H1 (cell line): ENCODE results near the gene SEC62. TPM values are rescaled to one million over a fixed set of nuclear protein-coding genes. Genes with fewer than 3 reads are reported as not detected.

ENCODE experiments used
- CTCF ChIA-PET: fragments of 300-600 bp; sonication (Branson Sonifier 250); formaldehyde crosslinking; loops from one replicate; lab custom pipeline; 2021; ENCODE audit not compliant: partially characterized antibody; lab: Charles Lee
- POLR2A ChIA-PET: fragments of 300-600 bp; sonication (Branson Sonifier 250); formaldehyde crosslinking; loops from one replicate; lab custom pipeline; 2021; ENCODE audit warnings: inconsistent platforms; ENCODE audit not compliant: partially characterized antibody; lab: Charles Lee
- DNase-seq, 2 experiments: peaks; one replicate each; pipeline versions ENCODE4 v3.0.0 to v3.0.0-alpha.2; 2010 to 2022; ENCODE audit warnings: low spot score in 2 of 2, low read depth in 1 of 2, mixed read lengths in 1 of 2
- FAIRE-seq: peaks from 2 replicates; lab custom pipeline; 2011; peaks lifted over from hg19 to GRCh38; lab: Jason Lieb, UNC
- H2AFZ ChIP-seq: 2 replicates; pipeline ENCODE4 v1.8.1; 2012; ENCODE audit warnings: low read length, inconsistent platforms
- H2AK5ac ChIP-seq: 2 replicates; pipeline ENCODE4 v1.6.1; 2013; ENCODE audit warnings: low read depth, low read length
- H2BK120ac ChIP-seq: replicated peaks from 2 replicates; pipeline ENCODE3; 2013; ENCODE audit warnings: low read depth, low read length, inconsistent platforms
- H2BK12ac ChIP-seq: 2 replicates; pipeline ENCODE4 v1.6.1; 2013; ENCODE audit warnings: low read depth, low read length
- H2BK15ac ChIP-seq: 2 replicates; pipeline ENCODE4 v1.6.1; 2013; ENCODE audit warnings: low read length
- H2BK20ac ChIP-seq: 2 replicates; pipeline ENCODE4 v1.6.1; 2013; ENCODE audit warnings: low read length
- H2BK5ac ChIP-seq: 2 replicates; pipeline ENCODE4 v1.6.1; 2013; ENCODE audit warnings: low read depth, low read length
- H3K14ac ChIP-seq: 2 replicates; pipeline ENCODE4 v1.6.1; 2013; ENCODE audit warnings: inconsistent platforms; ENCODE audit not compliant: insufficient read length
- H3K18ac ChIP-seq: 2 replicates; pipeline ENCODE4 v1.6.1; 2013; ENCODE audit warnings: low read length; ENCODE audit errors: extremely low read depth
- H3K23ac ChIP-seq: 2 replicates; pipeline ENCODE4 v1.6.1; 2013; ENCODE audit warnings: inconsistent platforms; ENCODE audit not compliant: insufficient read length
- H3K23me2 ChIP-seq: 2 replicates; pipeline ENCODE4 v1.6.1; 2013; ENCODE audit warnings: low read depth, low read length
- H3K27ac ChIP-seq: 2 replicates; pipeline ENCODE4 v1.6.1; 2011; ENCODE audit warnings: low read depth, low read length, inconsistent platforms
- H3K27me3 ChIP-seq, 4 experiments: replicated peaks in 1 of 4; 1 replicate in 1 of 4; 2 replicates in 3 of 4; pipeline versions ENCODE4 v1.6.1 to v1.8.1; 2011 to 2013; ENCODE audit warnings: low read length in 3 of 4, mild to moderate bottlenecking in 3 of 4, inconsistent platforms in 2 of 4, mixed read lengths in 2 of 4, moderate library complexity in 1 of 4; ENCODE audit not compliant: control insufficient read depth in 3 of 4, insufficient read depth in 3 of 4; ENCODE audit errors: extremely low read depth in 1 of 4
- H3K36me3 ChIP-seq, 4 experiments: 2 replicates each; pipeline versions ENCODE4 v1.6.1 to v1.8.1; 2011 to 2013; ENCODE audit warnings: mild to moderate bottlenecking in 4 of 4, low read length in 3 of 4, moderate library complexity in 2 of 4, control low read depth in 1 of 4, inconsistent platforms in 1 of 4; ENCODE audit not compliant: insufficient read depth in 4 of 4, control insufficient read depth in 2 of 4
- H3K4ac ChIP-seq: replicated peaks from 2 replicates; pipeline ENCODE3; 2013; ENCODE audit warnings: low read length, low read depth, mixed read lengths, inconsistent platforms; ENCODE audit not compliant: insufficient read length
- H3K4me1 ChIP-seq, 4 experiments: replicated peaks in 1 of 4; 1 replicate in 1 of 4; 2 replicates in 3 of 4; pipeline versions ENCODE4 v1.6.1 to v1.8.1; 2011 to 2013; ENCODE audit warnings: low read length in 3 of 4, inconsistent platforms in 2 of 4, mixed read lengths in 1 of 4; ENCODE audit not compliant: insufficient read depth in 4 of 4, control insufficient read depth in 3 of 4
- H3K4me2 ChIP-seq, 2 experiments: 2 replicates each; pipeline versions ENCODE4 v1.6.1 to v1.8.1; 2011 to 2013; ENCODE audit warnings: low read depth in 2 of 2, low read length in 2 of 2, control low read depth in 1 of 2, inconsistent platforms in 1 of 2, mild to moderate bottlenecking in 1 of 2; ENCODE audit not compliant: insufficient read depth in 1 of 2
- H3K4me3 ChIP-seq, 4 experiments: fragments of 200-600, 300-600 bp in 1 of 4; sonication (generic), shearing (Covaris generic), sonication (Bioruptor Twin) in 1 of 4; 2 replicates each; pipeline versions ENCODE4 v1.5.1 to v1.8.1; 2011 to 2016; ENCODE audit warnings: low read length in 4 of 4, low read depth in 3 of 4, control low read depth in 2 of 4, inconsistent platforms in 2 of 4, mild to moderate bottlenecking in 2 of 4, mixed read lengths in 1 of 4, moderate library complexity in 1 of 4; ENCODE audit not compliant: insufficient read depth in 2 of 4; ENCODE audit errors: extremely low read depth in 1 of 4
- H3K56ac ChIP-seq: replicated peaks from 2 replicates; pipeline ENCODE3; 2013; ENCODE audit warnings: low read depth, mild to moderate bottlenecking, mixed read lengths, low read length, inconsistent platforms; ENCODE audit not compliant: insufficient read length
- H3K79me1 ChIP-seq: 2 replicates; pipeline ENCODE4 v1.6.1; 2013; ENCODE audit warnings: low read depth, low read length, control low read depth
- H3K79me2 ChIP-seq, 2 experiments: 2 replicates each; pipeline versions ENCODE4 v1.6.1 to v1.8.1; 2012 to 2013; ENCODE audit warnings: low read length in 2 of 2, mild to moderate bottlenecking in 2 of 2, inconsistent platforms in 1 of 2; ENCODE audit not compliant: insufficient read depth in 2 of 2, control insufficient read depth in 1 of 2
- H3K9ac ChIP-seq, 4 experiments: replicated peaks in 1 of 4; 1 replicate in 1 of 4; 2 replicates in 3 of 4; pipeline versions ENCODE4 v1.6.1 to v1.8.1; 2011 to 2013; ENCODE audit warnings: low read depth in 3 of 4, low read length in 3 of 4, control low read depth in 2 of 4, mild to moderate bottlenecking in 2 of 4, moderate library complexity in 2 of 4, inconsistent platforms in 1 of 4; ENCODE audit errors: extremely low read depth in 1 of 4
- H3K9me3 ChIP-seq, 2 experiments: 2 replicates each; pipeline versions ENCODE4 v1.6.1 to v1.8.1; 2012 to 2013; ENCODE audit warnings: mild to moderate bottlenecking in 2 of 2, moderate library complexity in 2 of 2, control low read depth in 1 of 2, inconsistent platforms in 1 of 2, low read depth in 1 of 2, low read length in 1 of 2, mixed read lengths in 1 of 2; ENCODE audit not compliant: insufficient read depth in 2 of 2
- H4K20me1 ChIP-seq, 2 experiments: replicated peaks in 1 of 2; 2 replicates each; pipeline versions ENCODE3 to v1.8.1; 2011 to 2013; ENCODE audit warnings: inconsistent platforms in 2 of 2, low read length in 2 of 2, mild to moderate bottlenecking in 1 of 2; ENCODE audit not compliant: insufficient read depth in 2 of 2, control insufficient read depth in 1 of 2
- H4K5ac ChIP-seq: 2 replicates; pipeline ENCODE4 v1.6.1; 2013; ENCODE audit warnings: low read length, low read depth, mixed read lengths, inconsistent platforms; ENCODE audit not compliant: insufficient read length
- H4K8ac ChIP-seq: 2 replicates; pipeline ENCODE4 v1.8.0; 2013; ENCODE audit warnings: mild to moderate bottlenecking, moderate library complexity, low read length, inconsistent platforms; ENCODE audit not compliant: insufficient read depth; ENCODE audit errors: extremely low read depth
- H4K91ac ChIP-seq: replicated peaks from 2 replicates; pipeline ENCODE3; 2013; ENCODE audit warnings: low read length, mixed read lengths, inconsistent platforms; ENCODE audit not compliant: insufficient read length
- ATF2 ChIP-seq: IDR thresholded peaks from 2 replicates; pipeline ENCODE4 v1.6.1; 2012; ENCODE audit warnings: low read length, inconsistent platforms
- CREB1 ChIP-seq: IDR thresholded peaks from 2 replicates; pipeline ENCODE4 v1.6.1; 2012; ENCODE audit warnings: inconsistent platforms
- EGR1 ChIP-seq: IDR thresholded peaks from 2 replicates; pipeline ENCODE4 v1.6.1; 2011; ENCODE audit warnings: low read depth, low read length, borderline replicate concordance
- FOSL1 ChIP-seq: IDR thresholded peaks from 2 replicates; pipeline ENCODE4 v1.6.1; 2011; ENCODE audit warnings: mild to moderate bottlenecking, low read depth, low read length, moderate library complexity; ENCODE audit not compliant: insufficient read depth
- HDAC2 ChIP-seq, 2 experiments: fragments of 300-600 bp in 1 of 2; sonication (generic) in 1 of 2; IDR thresholded peaks; 2 replicates each; pipeline ENCODE4 v1.6.1; 2011 to 2012; ENCODE audit warnings: low read depth in 2 of 2, low read length in 2 of 2, mild to moderate bottlenecking in 2 of 2, moderate library complexity in 2 of 2, borderline replicate concordance in 1 of 2, inconsistent platforms in 1 of 2
- MAX ChIP-seq: IDR thresholded peaks from 2 replicates; pipeline ENCODE4 v1.6.1; 2012; ENCODE audit warnings: inconsistent platforms
- RBBP5 ChIP-seq: IDR thresholded peaks from 2 replicates; pipeline ENCODE4 v1.7.1; 2012; ENCODE audit warnings: low read depth, mild to moderate bottlenecking, inconsistent platforms, low read length, moderate library complexity, borderline replicate concordance
- SIN3A ChIP-seq, 2 experiments: IDR thresholded peaks in 1 of 2; conservative IDR thresholded peaks in 1 of 2; 2 replicates each; pipeline ENCODE4 v1.6.1; 2011 to 2012; ENCODE audit warnings: low read length in 2 of 2, improper control_type of control experiment in 1 of 2, low read depth in 1 of 2, mild to moderate bottlenecking in 1 of 2
- SRF ChIP-seq: IDR thresholded peaks from 2 replicates; pipeline ENCODE4 v1.6.1; 2011; ENCODE audit warnings: mild to moderate bottlenecking, low read depth, low read length, moderate library complexity
- TAF1 ChIP-seq: IDR thresholded peaks from 2 replicates; pipeline ENCODE4 v1.6.1; 2011; ENCODE audit warnings: mild to moderate bottlenecking, low read depth, low read length
- TEAD4 ChIP-seq: IDR thresholded peaks from 2 replicates; pipeline ENCODE4 v1.6.1; 2012; ENCODE audit warnings: low read depth, low read length, inconsistent platforms, mixed read lengths
- YY1 ChIP-seq: IDR thresholded peaks from 2 replicates; pipeline ENCODE4 v1.6.1; 2011; ENCODE audit warnings: low read depth, mild to moderate bottlenecking, low read length
- WGBS, 2 experiments: shearing (Covaris generic) in 1 of 2; methylation state at CpG; one replicate each; pipeline versions ENCODE4 v1.1.6 to v1.1.7; 2013 to 2015; ENCODE audit warnings: low lambda C conversion rate in 2 of 2, mixed read lengths in 2 of 2, inconsistent platforms in 1 of 2, low coverage in 1 of 2, missing lambda C conversion rate in 1 of 2; ENCODE audit not compliant: insufficient replicate concordance in 2 of 2, insufficient coverage in 1 of 2, insufficient read length in 1 of 2; ENCODE audit errors: extremely low coverage in 1 of 2, missing lambda C conversion rate in 1 of 2; 5-methylcytosine and 5-hydroxymethylcytosine counted together
- polyA plus RNA-seq, 7 experiments: library from polyadenylated mRNA; depleted of rRNA in 3 of 7; stranded (reverse) in 5 of 7; unstranded in 2 of 7; fragments of >200 nt in 5 of 7; fragments of 200-250 nt in 2 of 7; gene quantifications; 1 replicate in 5 of 7; 2 replicates in 1 of 7; 4 replicates in 1 of 7; pipeline versions ENCODE4 v1.2.1 to v1.2.3, GENCODE V29; 2011 to 2013; ENCODE audit warnings: missing spikeins in 2 of 7, mixed read lengths in 2 of 7
- total RNA-seq: library from RNA; stranded (reverse); fragmentation: NEBNext Ultra II Directional; extraction: Animal tissue kit (Norgen Biotek cat#: 25700); gene quantifications from 2 replicates; pipeline ENCODE4 v1.2.1, GENCODE V29; 2021

SEC62 gene
- total and polyA plus RNA-seq, 2 of the 8 experiments (the other 6 are each of a cell fraction or from before 2014, with no cell fraction given): 67.8 to 113 TPM

GRCh38 chr3:170000051-170000450, 33.4 kb downstream of the SEC62 start:
- H3K9me3 ChIP-seq: no peaks in the 10 kb centered on the region
- H3K4me2 ChIP-seq: no peak overlapping the region
- no peak overlapping the region for H3K56ac ChIP-seq
- H3K18ac ChIP-seq: no peak overlapping the region
- WGBS, 2 experiments: 93% methylated on average over 2 of the region's 2 CpGs; no CpG with 5 or more reads in 1 of the 2 experiments
- H4K91ac ChIP-seq: no peak overlapping the region
- H4K20me1 ChIP-seq: no peaks in the 10 kb centered on the region
- no peaks in the 10 kb centered on the region for H3K27me3 ChIP-seq
- H2BK120ac ChIP-seq: no peak overlapping the region
- peaks cover 0 to 5% (median 3%) of the 10 kb centered on the region in 4 experiments; a peak in 1 of 8 replicates for H3K36me3 ChIP-seq
- no peak for DNase-seq
- H2BK12ac ChIP-seq: no peak overlapping the region
- H3K27ac ChIP-seq: no peak overlapping the region
- H2BK5ac ChIP-seq: no peak overlapping the region
- no peak overlapping the region for H3K23ac ChIP-seq
- ChIA-PET CTCF (interaction anchor here (0.6 to 1.3 kb wide), 3 partner anchors 21 to 518 kb away, joined by 3 to 5 read pairs (median 3); no protein-coding TSS in a partner anchor), POLR2A (interaction anchor here (0.5 kb wide), 1 partner anchor 232 kb away, joined by 3 read pairs; no protein-coding TSS in a partner anchor)
- no peak overlapping the region for H2BK20ac ChIP-seq
- H2BK15ac ChIP-seq: no peak overlapping the region
- H4K8ac ChIP-seq: no peak overlapping the region
- no peak overlapping the region for H2AFZ ChIP-seq
- no peak overlapping the region for H3K4me3 ChIP-seq
- H3K79me2 ChIP-seq: no peaks in the 10 kb centered on the region
- H3K23me2 ChIP-seq: no peaks in the 10 kb centered on the region
- H3K4ac ChIP-seq: no peak overlapping the region
- no peak overlapping the region for H3K9ac ChIP-seq
- no peak overlapping the region for H4K5ac ChIP-seq
- H2AK5ac ChIP-seq: no peak overlapping the region
- no peaks in the 10 kb centered on the region for H3K4me1 ChIP-seq
- FAIRE-seq: no peak
- no peak overlapping the region for H3K14ac ChIP-seq
- no peaks in the 10 kb centered on the region for H3K79me1 ChIP-seq
- TF ChIP-seq TAF1 (no peak), RBBP5 (no peak), FOSL1 (no peak), TEAD4 (no peak), SIN3A (conservative IDR thresholded peaks at IDR 0.05 in 1 of 2, IDR thresholded peaks at IDR 0.05 in 1 of 2; ENCODE audit: low read depth in 1 of 2, low read length in 2 of 2) (no peak), HDAC2 (IDR thresholded peaks at IDR 0.05; ENCODE audit: borderline replicate concordance in 1 of 2, low read depth in 2 of 2, low read length in 2 of 2) (no peak), SRF (no peak), ATF2 (no peak), MAX (no peak), YY1 (no peak), CREB1 (no peak), EGR1 (no peak)
